ENCODE measurements around the gene GLYATL3. TPM values are rescaled to one million over a fixed set of nuclear protein-coding genes. Genes with fewer than 3 reads are reported as not detected.
"Not testable (repeated sequence)": the region's sequence is repeated elsewhere in the genome, so short reads cannot be mapped to it uniquely, and the experiment has no call there.

The GLYATL3 gene
- total RNA-seq, 2 donors from 2014 or later, result not detected

GRCh38 chr6:49483380-49483779 is 16.3 kb upstream of the GLYATL3 start:
- H3K9me3 ChIP-seq (ENCODE audit: control insufficient read depth, low read length, poor library complexity, severe bottlenecking); H3K4me3 Mint-ChIP-seq; H3K36me3 Mint-ChIP-seq (ENCODE audit: low read depth); H3K27ac Mint-ChIP-seq; H3K4me1 Mint-ChIP-seq; ATAC-seq; H3K27me3 Mint-ChIP-seq; DNase-seq: not testable (repeated sequence)

DNA sequence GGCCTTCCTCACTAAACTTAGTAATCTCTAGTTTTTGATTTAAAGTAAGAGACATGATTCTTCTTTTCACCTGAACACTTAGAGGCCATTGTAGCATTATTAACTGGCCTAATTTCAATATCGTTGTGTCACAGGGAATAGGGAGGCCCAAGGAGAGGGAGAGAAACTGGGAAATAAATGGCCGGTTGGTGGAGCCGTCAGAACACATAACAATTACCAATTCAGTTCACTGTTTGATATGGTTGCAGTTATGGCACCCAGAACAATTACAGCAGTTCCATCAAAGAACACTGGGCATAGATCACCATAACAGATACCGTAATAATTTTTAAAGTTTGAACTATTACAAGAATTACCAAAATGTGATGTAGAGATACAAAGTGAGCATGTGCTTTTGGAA is 9.1 kb upstream of the GLYATL3 start:
- no peaks in the 10 kb centered on the region for H3K9me3 ChIP-seq (ENCODE audit: control insufficient read depth, low read length, poor library complexity, severe bottlenecking)
- Mint-ChIP-seq H3K4me3 (no peak overlapping the region), H3K27me3 (no peaks in the 10 kb centered on the region), H3K4me1 (no peaks in the 10 kb centered on the region), H3K36me3 (ENCODE audit: low read depth) (peaks cover 5% of the 10 kb centered on the region), H3K27ac (no peak overlapping the region)
- ATAC-seq (no peak), DNase-seq (no peak)

GRCh38 chr6:49497304-49497703 is 2.4 kb upstream of the GLYATL3 start:
- no peak overlapping the region for H3K27ac Mint-ChIP-seq
- peaks cover 2% of the 10 kb centered on the region for H3K36me3 Mint-ChIP-seq (ENCODE audit: low read depth)
- DNase-seq, result no peak
- peaks cover 4% of the 10 kb centered on the region for H3K27me3 Mint-ChIP-seq
- no peak overlapping the region for H3K4me3 Mint-ChIP-seq
- no peaks in the 10 kb centered on the region for H3K9me3 ChIP-seq (ENCODE audit: control insufficient read depth, low read length, poor library complexity, severe bottlenecking)
- no peak for ATAC-seq
- H3K4me1 Mint-ChIP-seq, result no peaks in the 10 kb centered on the region

DNA sequence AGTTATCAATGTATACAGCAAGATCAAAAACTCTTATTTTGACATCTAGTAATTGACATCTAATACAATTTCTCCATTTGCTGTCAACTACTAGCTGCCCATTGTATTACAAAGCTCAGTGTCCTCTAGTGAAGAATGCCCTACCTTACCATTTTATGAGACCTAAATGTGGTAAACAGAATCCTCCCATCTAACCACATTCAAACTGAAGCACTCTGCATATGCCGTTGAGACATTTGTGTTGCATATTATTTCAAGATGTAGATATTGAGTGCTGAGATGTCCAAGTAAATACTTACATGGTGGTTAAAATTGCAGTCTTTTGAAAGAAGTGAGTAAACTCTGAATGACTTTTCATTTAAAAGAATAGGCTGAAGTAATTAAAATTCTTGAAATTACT is 597 bp upstream of the GLYATL3 start:
- H3K27me3 Mint-ChIP-seq, result peaks cover 9% of the 10 kb centered on the region
- no peaks in the 10 kb centered on the region for H3K9me3 ChIP-seq (ENCODE audit: control insufficient read depth, low read length, poor library complexity, severe bottlenecking)
- H3K4me1 Mint-ChIP-seq, result no peaks in the 10 kb centered on the region
- ATAC-seq, result no peak
- no peak overlapping the region for H3K27ac Mint-ChIP-seq
- H3K36me3 Mint-ChIP-seq (ENCODE audit: low read depth), result no peaks in the 10 kb centered on the region
- DNase-seq, result no peak
- no peak overlapping the region for H3K4me3 Mint-ChIP-seq

DNA sequence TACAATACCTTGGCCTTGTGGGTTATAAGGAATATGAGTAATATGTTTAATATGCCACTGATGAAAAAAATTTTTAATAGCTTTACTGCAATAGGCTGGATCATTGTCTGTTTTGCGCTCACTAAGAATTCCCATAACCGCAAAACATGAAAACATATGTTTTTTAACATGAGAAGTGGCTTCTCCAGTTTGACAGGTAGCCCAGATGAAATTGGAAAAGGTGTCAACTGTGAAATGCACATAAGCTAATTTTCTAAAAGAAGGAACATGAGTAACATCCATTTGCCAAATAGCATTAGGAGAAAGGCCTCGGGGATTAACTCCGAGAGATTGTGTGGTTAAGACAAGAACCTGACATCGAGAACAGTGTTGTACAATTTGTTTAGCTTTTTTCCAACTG is 4.9 kb downstream of the GLYATL3 start:
- H3K4me3 Mint-ChIP-seq, result no peak overlapping the region
- H3K9me3 ChIP-seq (ENCODE audit: control insufficient read depth, low read length, poor library complexity, severe bottlenecking), result no peaks in the 10 kb centered on the region
- DNase-seq (no peak), ATAC-seq (no peak)
- no peaks in the 10 kb centered on the region for H3K4me1 Mint-ChIP-seq
- no peaks in the 10 kb centered on the region for H3K36me3 Mint-ChIP-seq (ENCODE audit: low read depth)
- H3K27ac Mint-ChIP-seq, result no peak overlapping the region
- peaks cover 21% of the 10 kb centered on the region for H3K27me3 Mint-ChIP-seq

DNA sequence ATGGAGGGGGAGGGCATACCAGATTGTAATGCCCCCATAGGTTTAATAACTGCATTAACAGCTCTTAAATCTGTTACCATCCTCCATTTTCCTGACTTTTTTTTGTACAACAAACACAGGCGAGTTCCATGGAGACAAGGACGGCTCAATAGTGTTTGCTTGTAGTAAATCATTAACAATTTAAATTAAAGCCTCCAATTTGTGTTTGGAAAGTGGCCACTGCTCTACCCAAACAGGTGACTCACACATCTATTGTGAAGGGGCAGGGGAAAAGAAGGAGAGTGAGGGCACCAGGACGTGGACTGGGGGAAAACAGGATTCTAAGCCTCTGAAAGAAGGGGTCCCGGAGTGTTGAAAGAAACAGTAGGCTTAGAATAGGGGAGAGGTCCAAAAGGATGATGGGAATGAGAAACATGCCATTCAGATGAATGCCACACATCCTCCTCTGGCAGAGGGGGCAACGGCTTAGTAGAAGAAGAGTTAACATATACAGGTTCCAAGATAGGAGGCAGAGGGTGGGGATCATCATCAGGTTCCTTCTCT is 6.9 kb downstream of the GLYATL3 start:
- H3K9me3 ChIP-seq (ENCODE audit: control insufficient read depth, low read length, poor library complexity, severe bottlenecking), result no peaks in the 10 kb centered on the region
- Mint-ChIP-seq H3K36me3 (ENCODE audit: low read depth) (no peaks in the 10 kb centered on the region), H3K4me3 (no peak overlapping the region), H3K27ac (no peak overlapping the region), H3K4me1 (no peaks in the 10 kb centered on the region), H3K27me3 (peaks cover 25% of the 10 kb centered on the region)
- ATAC-seq, result no peak
- DNase-seq, result no peak

GRCh38 chr6:49509342-49509741 is 9.6 kb downstream of the GLYATL3 start:
- Mint-ChIP-seq H3K4me1 (no peaks in the 10 kb centered on the region), H3K27me3 (peaks cover 34% of the 10 kb centered on the region), H3K27ac (no peak overlapping the region), H3K4me3 (no peak overlapping the region), H3K36me3 (ENCODE audit: low read depth) (no peaks in the 10 kb centered on the region)
- DNase-seq (no peak), ATAC-seq (no peak)
- no peaks in the 10 kb centered on the region for H3K9me3 ChIP-seq (ENCODE audit: control insufficient read depth, low read length, poor library complexity, severe bottlenecking)

DNA sequence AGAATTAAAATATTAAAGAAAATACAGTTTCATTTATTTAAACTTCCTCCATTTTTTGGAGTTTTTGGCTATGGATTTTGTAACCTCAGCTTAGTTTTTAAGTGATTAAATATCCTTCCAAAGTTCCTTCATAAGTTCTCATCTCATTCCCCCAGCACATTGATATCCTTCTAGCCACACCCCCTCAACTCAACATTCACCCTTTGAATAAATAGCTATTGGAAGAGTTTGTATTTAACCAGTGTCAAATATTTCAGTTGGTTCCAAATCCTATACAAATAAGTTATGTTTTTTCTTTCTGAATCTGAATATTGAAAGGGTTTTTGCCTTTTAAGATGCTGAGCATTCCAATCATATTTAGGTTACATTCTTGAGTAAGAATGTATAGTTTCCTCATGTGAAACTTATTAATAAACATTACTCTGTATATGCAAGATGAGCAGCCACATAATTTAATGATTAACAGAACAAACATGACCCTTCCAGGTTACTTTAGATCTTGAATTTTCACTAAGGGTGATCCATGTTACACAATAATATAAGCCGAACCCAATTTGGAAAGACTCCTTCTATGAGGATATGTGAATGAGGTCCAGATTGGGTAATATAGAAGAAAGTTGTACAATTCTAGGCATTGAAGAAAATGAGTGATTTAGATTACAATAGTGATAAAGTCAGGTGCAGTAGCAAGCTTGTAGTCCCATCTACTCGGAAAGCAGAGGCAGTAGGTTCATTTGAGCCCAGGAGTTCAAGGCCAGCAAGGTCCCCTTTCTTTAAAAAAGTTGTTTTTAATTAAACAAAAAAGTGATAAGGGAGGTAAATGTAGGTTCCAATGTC is 13.6 kb downstream of the GLYATL3 start:
- ATAC-seq (no peak), DNase-seq (no peak)
- H3K9me3 ChIP-seq (ENCODE audit: control insufficient read depth, low read length, poor library complexity, severe bottlenecking), result no peaks in the 10 kb centered on the region
- Mint-ChIP-seq H3K27ac (no peak overlapping the region), H3K4me3 (no peak overlapping the region), H3K4me1 (no peaks in the 10 kb centered on the region), H3K27me3 (peaks cover 30% of the 10 kb centered on the region), H3K36me3 (ENCODE audit: low read depth) (no peaks in the 10 kb centered on the region)

DNA sequence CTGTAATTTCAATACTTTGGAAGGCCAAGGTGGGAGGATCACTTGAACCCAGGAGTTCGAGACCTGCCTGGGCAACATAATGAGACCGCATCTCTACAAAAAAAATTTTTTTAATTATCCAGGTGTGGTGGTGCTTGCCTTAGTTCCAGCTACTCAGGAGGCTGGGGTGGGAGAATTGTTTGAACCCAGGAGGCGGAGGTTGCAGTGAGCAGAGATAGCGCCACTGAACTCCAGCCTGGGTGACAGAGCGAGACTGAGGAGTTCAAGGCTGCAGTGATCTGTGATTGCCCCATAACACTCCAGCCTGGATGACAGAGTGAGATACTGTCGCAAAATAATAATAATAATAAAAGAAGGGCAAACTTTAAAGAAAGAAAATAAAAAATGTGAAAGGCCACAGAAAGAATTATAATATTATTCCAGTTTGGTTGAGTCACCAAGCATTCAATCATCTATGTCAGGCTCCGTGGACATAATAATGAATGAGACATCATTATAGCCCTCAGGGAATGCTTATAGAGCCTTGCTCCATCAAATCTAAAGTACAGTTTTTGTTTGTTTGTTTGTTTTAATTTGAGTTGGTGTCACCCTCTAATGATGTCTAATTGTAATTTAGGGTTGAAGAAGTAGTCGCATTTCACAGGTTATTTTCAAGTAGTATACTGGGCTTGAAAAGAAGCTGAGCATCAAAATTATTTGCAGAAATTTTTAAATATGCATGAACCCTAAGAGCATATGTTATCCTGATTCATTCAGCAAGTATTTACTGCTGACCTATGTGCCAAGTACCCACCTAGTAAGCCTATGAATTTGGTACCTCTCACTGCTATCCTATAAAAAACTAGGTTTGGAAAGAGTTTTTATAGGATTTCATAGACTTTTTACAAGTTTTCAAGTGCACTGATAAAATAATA is 15.1 kb downstream of the GLYATL3 start:
- no peak overlapping the region for H3K27ac Mint-ChIP-seq
- no peak for DNase-seq
- H3K4me3 Mint-ChIP-seq, result no peak overlapping the region
- H3K4me1 Mint-ChIP-seq, result no peaks in the 10 kb centered on the region
- H3K9me3 ChIP-seq (ENCODE audit: control insufficient read depth, low read length, poor library complexity, severe bottlenecking), result no peaks in the 10 kb centered on the region
- ATAC-seq, result no peak
- no peaks in the 10 kb centered on the region for H3K36me3 Mint-ChIP-seq (ENCODE audit: low read depth)
- peaks cover 33% of the 10 kb centered on the region for H3K27me3 Mint-ChIP-seq

DNA sequence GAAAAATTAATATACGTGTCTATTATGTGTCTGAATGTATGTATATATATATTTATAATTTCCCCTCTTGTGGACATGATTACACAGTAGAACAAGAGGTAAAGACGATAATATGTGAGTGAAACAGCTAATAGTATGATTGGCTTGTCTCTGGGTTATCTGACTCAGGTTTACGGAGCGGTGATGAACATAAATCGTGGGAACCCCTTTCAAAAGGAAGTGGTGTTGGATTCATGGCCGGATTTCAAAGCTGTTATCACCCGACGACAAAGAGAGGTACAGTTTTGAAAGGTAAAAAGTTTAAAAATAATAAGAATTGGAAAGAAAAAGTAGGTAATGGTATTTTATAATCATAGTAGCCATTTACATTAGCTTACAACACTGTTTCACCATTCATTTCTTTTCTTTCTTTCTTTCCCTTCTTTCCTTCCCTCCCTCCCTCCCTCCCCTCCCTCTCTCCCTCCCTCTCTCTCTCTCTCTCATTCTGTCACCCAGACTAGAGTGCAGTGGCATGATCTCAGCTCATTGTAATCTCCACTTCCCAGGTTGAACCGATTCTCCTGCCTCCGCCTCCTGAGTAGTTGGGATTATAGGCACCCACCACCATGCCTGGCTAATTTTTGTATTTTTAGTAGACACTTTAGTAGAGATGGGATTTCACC is 15.9 kb downstream of the GLYATL3 start:
- peaks cover 2% of the 10 kb centered on the region for H3K4me1 Mint-ChIP-seq
- no peaks in the 10 kb centered on the region for H3K9me3 ChIP-seq (ENCODE audit: control insufficient read depth, low read length, poor library complexity, severe bottlenecking)
- H3K36me3 Mint-ChIP-seq (ENCODE audit: low read depth), result no peaks in the 10 kb centered on the region
- ATAC-seq, result no peak
- H3K4me3 Mint-ChIP-seq, result no peak overlapping the region
- H3K27me3 Mint-ChIP-seq, result peaks cover 36% of the 10 kb centered on the region
- DNase-seq, result no peak
- H3K27ac Mint-ChIP-seq, result no peak overlapping the region

- no peaks in the 10 kb centered on the region for H3K9me3 ChIP-seq (ENCODE audit: control insufficient read depth, low read length, poor library complexity, severe bottlenecking)
- Mint-ChIP-seq H3K4me3 (no peak overlapping the region), H3K27ac (no peak overlapping the region), H3K27me3 (peaks cover 32% of the 10 kb centered on the region), H3K4me1 (peaks cover 2% of the 10 kb centered on the region), H3K36me3 (ENCODE audit: low read depth) (no peaks in the 10 kb centered on the region)
- ATAC-seq, result no peak
- DNase-seq, result no peak
Measured at GRCh38 chr6:49516147-49516505, 16.4 kb downstream of the GLYATL3 start.

DNA sequence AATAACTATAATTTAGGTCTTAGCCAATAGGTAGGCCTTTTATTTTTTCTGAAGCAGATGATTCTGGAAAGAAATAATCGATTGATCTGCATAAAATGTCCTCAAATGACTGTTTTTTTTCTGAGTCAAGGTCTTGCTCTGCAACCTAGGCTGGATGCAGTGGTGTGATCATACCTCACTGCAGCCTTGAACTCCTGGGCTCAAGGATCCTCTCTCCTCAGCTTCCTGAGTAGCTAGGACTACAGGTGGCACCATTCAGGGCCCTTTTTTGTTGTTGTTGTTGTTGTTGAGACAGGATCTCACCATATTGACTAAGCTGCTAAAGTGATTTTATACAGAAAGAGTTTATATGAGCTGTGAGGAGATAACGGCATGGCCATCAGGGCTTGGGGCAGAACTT is 18.2 kb downstream of the GLYATL3 start:
- DNase-seq, result no peak
- Mint-ChIP-seq H3K4me3 (no peak overlapping the region), H3K4me1 (peaks cover 2% of the 10 kb centered on the region), H3K27me3 (peaks cover 26% of the 10 kb centered on the region), H3K27ac (no peak overlapping the region), H3K36me3 (ENCODE audit: low read depth) (no peaks in the 10 kb centered on the region)
- no peak for ATAC-seq
- H3K9me3 ChIP-seq (ENCODE audit: control insufficient read depth, low read length, poor library complexity, severe bottlenecking), result no peaks in the 10 kb centered on the region

DNA sequence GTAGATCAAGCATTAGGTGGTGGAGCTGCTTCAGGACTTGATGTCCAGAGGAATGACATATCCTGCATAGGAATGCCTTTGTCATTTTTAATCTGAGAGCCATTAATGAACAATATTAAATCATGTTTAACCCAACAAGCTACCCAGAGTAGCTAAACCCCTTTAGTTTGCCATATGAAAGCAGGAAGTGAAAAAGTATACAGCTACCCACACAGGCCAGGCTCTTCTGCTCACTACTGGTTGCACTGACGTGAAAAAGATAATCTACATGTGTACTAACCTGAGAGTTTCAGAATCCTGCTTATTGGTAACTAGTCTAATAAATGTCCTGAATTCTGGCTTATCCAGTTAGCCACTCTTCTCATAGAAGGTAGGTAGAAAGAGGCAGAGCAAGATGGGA is 19.9 kb downstream of the GLYATL3 start:
- DNase-seq (no peak), ATAC-seq (no peak)
- no peaks in the 10 kb centered on the region for H3K36me3 Mint-ChIP-seq (ENCODE audit: low read depth)
- no peak overlapping the region for H3K4me3 Mint-ChIP-seq
- peaks cover 2% of the 10 kb centered on the region for H3K4me1 Mint-ChIP-seq
- H3K27me3 Mint-ChIP-seq, result peaks cover 16% of the 10 kb centered on the region
- no peaks in the 10 kb centered on the region for H3K9me3 ChIP-seq (ENCODE audit: control insufficient read depth, low read length, poor library complexity, severe bottlenecking)
- H3K27ac Mint-ChIP-seq, result no peak overlapping the region
